Right ventricle myocardium inferior (tissue), 1 donor: Measurements from ENCODE around the gene HSD17B14. TPM values are rescaled to one million over a fixed set of nuclear protein-coding genes. Genes with fewer than 3 reads are reported as not detected.
"Not testable (repeated sequence)": the region's sequence is repeated elsewhere in the genome, so short reads cannot be mapped to it uniquely, and the experiment has no call there.

Experiments used
- ATAC-seq: fragments of 200-7000 bp; cut with Tn5 transposase; one replicate; pipeline ENCODE4 v1.9.1; 2020; ENCODE audit warnings: mild to moderate bottlenecking, moderate library complexity
- DNase-seq: peaks from one replicate; pipeline ENCODE4 v3.0.0; 2021; ENCODE audit errors: missing footprints
- intact Hi-C: fragments of 100-400 bp; cut with DNase I; formaldehyde crosslinking; loops from one replicate; pipeline ENCODE4 v1.11.0; 2022
- total RNA-seq: library from RNA; stranded (reverse); fragmentation: NEBNext Ultra II Directional; extraction: Animal tissue kit (Norgen Biotek cat#: 25700); gene quantifications from one replicate; pipeline ENCODE4 v1.2.1, GENCODE V29; 2021
- donor health status: DM: no; HTN: yes; CAD: no; lungs with severe emphysema.

HSD17B14 gene
- total RNA-seq, 1 donor from 2014 or later = 1.0 TPM

DNA sequence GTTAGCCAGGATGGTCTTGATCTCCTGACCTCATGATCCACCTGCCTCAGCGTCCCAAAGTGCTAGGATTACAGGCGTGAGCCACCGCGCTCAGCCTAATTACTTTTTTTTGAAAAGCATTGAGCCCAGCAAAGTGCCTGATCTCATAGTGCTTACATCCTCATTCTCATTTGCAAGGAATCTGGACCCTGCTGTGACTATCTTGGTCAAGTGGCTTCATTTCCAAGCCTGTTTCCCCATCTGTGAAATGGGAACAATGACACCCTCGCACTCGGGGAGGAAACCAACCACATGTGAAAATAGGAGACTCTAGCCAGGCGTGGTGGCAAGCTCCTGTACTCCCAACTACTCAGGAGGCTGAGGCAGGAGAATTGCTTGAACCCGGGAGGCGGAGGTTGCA, 33.8 kb upstream of the HSD17B14 start:
- DNase-seq = no peak
- intact Hi-C loops = no loop called here

DNA sequence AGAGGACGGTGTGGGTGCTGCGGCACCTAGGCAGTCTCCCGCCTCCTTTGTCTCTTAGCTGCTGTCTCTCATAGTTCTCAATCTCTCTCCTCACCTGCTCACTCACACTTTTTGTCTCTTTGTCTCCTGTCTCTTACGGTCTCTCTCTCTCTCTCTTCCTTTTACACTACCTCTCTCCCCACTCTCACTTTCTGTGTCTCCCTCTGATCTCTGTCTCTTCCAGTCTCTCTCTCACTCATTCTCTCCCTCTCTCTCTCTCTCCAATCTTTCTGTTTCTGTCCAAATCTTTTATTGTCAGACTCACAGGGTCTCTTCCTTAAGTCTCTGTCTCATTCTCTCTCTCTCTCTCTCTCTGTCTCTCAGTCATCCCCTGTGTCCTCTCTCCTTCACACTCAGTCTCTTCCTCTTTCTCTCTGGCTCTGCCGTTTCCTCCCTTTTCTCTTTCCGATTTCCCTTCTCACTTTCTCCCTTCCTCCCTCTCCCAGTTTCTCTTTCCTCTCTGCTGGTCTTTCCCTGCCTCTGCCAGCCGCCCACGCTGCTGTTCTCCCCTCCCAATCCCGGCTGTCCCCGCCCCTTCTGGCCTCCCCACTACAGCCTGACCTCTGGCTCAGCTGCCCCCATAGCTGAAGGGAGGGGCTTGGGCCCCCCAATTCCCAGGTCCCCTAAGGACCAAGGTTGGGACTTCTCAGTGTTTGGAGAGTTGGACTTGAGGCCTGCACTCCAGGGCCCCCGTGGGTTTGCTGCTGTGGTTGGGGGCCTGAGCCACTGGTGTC, 32.0 kb upstream of the HSD17B14 start, which contains the start of gene PLEKHA4:
TSS of gene PLEKHA4 (minus strand) at position 504 of the 773 bp plus-strand sequence. CDS start 997 bp downstream, outside the sequence.
- ATAC-seq = peak; percentile 40
- peak; percentile 90 for DNase-seq
- intact Hi-C loops = no loop called here

More for the DNA sequence above, 33.8 kb upstream of the HSD17B14 start:
- no peak for ATAC-seq

DNA sequence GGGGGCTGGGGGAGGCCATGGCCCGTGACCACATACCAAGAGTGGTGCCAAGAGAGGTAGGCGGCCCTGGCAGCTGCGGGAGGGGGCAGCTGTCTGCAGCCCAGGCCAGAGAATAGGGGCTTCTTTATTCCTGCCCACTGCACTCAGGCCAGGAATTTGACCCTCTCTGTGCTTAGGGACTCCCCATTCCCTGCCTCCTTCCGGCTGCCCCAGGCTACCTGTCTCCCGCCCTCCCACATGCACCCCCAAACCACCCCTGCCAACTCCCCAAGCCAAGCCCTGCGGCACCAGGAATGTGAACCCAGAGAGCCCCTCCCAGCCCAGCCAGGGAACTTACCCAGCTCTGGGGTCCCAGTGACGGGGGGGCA, 31.4 kb upstream of the HSD17B14 start:
- no peak for DNase-seq
- intact Hi-C loops = no loop called here
- no peak for ATAC-seq

DNA sequence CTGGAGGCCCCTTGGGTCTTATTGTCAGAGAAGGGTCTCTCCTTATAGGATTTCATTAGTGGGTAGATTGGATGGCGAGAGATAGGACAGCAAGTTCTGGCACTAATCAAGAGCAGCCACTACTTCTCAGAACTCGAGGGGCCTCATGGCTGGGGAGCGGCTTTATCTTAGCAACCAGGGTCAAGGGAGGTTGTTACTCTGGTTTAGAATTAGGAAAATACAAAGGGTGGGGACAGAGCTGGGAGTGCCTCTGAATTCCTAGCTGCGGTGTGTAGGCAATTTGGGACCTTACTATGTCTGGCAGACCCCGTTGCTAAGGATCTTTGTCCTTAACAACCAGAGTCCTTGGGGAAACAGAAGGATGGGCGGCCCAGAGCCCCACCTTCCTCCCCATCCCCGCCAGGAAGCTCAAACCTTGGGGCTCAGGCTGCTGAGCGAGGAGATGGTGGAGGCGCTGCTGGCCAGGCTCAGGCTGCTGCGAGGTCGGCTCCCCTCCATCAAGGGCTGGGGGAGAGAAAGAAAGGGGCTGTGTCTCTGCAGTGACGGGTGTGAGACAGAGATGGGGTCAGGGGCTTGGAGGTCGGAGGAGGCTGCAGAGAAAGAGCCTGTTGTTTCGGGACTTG, 30.9 kb upstream of the HSD17B14 start:
- intact Hi-C loops = no loop called here
- no peak for DNase-seq
- ATAC-seq = no peak

DNA sequence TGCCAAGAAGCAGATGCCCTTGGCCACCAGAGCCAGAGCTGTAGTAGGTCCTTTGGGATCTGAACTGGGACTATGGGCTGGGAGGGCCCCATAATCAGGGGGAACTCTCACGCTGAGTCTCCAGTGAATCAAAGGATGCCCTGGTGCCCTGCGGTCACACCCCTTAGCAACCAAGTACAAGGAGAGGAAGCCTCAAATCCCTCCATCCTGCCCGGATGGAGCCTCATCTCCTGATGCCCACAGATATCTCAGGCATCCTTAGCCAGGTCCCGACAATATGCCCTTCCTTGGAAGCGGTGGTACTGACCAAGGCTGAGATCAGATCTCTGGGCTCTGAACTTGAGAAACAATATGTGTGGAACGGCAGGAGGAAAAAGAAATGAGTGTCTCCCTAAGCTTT, 30.4 kb upstream of the HSD17B14 start:
- no peak for DNase-seq
- no peak for ATAC-seq
- intact Hi-C loops = no loop called here

DNA sequence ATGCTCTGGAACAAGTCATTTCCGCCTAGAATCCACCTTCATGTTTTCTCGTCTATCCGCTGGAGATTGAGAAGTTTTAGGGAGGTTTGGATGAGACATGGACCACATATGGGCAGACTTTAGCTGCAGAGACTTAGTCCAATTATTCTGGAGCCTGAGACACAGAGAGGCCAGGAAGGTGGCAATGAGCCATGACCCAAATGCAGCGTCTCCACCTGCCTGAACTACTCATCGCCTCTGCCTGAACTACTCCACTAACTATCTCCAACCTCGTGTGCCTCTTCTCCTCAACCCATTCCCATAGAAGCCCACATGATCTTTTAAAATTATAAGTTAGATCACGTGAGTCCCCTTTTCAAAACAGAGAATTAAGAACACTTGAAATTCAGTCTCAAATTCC, 26.5 kb upstream of the HSD17B14 start:
- no peak for ATAC-seq
- DNase-seq = no peak
- intact Hi-C loops = no loop called here

DNA sequence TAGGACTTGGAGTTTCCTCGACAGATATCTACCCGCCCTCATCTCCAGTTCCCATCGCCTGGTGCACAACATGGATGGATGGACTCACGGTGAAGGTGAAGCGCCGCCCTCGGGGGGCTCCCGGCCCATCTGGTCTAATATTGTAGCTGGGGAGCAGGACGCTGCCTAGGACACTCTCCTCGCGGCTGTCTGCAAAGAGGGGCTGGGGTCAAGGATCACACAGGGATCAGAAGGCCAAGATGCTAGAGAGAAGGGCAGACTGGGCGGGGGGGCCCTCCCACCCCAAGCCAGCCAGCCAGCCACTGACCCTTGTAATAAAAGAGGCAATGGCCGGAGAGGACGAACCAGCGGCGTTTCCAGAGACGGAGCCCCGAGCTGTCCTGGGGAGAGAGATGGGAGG, 25.0 kb upstream of the HSD17B14 start:
- DNase-seq = no peak
- ATAC-seq = no peak
- intact Hi-C loops = no loop called here

DNA sequence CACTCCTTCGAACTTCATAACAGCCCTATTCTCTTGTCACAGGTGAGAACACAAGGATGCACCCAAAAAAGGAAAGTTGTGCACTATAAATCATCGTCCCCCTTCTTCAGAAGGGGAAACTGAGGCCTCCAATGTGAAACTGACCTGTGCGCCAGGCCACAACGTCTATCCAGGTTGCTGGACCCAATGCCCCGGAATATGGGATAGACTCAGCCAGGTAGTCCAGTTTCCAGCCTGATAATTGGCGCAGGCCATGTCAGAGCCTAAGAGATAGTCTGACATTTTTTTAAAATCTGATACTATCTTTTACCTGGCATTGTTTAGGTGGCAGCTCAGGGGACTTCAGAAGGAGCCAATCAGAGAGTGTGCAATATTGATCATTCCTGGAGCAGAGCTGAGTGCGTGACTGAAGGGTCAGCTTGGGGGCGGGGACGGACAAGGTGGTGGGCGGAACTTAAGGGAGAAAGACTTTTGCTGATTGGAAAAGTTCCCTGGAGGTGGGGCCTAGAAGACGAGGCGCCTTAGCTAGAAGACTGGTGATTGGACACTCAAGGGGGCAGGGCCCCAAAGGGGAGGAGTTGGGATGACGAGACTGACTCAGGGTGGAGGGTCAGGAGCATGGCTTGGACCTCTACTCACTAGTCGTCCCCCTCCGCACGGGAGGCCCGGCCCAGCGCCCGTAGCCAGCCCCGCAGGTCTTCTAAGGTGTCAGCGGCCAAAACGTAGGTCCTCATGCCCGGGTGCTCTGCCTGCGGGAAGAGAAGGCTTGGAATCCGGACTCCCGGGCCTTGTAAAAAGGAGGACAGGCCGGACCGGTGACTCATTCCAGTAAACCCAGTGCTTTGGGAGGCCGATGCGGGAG, 23.7 kb upstream of the HSD17B14 start:
- intact Hi-C loops = no loop called here
- ATAC-seq (peak; percentile 43), DNase-seq (no peak)

DNA sequence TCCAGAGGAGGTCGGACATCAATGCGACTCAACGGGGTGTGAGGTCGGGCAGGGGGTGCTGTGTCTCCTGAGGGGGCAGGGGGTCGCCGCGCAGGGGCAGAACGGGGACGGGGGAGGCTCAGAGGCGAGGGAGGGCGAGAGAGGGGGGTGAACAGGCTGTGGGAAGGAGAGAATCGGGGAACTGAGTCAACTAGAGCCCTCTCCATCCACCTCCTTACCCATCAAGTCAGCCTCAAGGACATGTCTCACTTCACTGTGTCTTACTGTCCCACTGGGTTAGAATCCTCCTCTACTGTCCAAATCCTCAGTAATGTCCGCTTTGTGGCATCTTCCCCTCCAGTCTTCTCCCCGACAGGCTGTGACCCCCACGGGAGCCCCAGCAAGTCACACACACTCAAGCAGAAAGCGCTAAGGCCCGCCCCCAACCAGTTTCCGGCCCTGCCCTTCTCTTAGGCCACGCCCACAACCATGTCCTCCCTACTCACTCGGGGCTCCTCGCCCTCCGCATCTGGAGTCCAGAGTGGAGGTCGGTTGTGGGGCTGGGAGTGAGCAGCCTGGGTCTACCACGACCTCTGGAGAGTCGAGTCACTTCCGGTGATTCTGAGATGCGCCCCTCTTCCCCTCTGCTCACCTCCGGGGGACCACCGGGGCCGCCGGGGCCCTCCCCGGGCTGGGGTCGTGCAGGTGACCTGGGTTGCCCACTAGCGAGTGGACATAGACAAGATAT, 22.9 kb upstream of the HSD17B14 start:
- ATAC-seq (peak; percentile 3), DNase-seq (no peak)
- intact Hi-C loops = no loop called here

DNA sequence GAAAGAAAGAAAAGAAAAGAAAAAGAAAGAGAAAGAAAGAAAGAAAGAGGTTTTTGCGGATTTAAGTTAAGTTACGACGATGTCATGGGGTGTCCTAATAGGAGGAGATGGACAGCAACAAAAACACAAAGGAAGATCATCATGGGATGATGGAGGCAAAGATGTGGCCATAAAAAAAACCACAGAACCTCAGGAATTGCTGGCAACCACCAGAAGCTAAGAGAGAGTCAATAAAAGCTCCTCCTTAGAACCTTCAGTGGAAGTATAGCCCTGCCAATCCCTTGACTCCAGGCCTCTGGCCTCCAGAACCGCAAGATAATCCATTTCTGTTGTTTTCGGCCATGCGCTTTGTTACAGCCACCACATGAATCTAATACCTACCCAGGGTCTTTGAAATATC, 20.6 kb upstream of the HSD17B14 start:
- DNase-seq (no peak), ATAC-seq (no peak)
- intact Hi-C loops = no loop called here

DNA sequence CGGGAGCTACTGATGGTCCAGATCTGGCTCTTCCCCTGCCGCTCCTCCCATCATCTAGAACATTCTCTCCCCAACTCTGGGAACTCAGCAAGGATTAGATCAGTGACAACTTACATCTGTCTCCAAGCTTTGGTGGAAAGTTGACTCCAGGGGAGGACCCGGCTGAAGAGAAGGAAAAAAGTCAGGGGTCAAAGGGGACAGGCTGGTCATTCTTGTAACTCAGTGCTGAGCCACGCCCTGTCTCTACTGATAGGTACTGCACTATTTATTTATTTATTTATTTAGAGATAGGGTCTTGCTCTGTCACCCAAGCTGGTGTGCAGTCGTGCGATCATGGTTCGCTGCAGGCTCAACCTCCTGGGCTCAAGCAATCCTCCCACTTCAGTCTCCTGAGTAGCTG, 17.8 kb upstream of the HSD17B14 start:
- intact Hi-C loops = no loop called here
- DNase-seq = no peak

DNA sequence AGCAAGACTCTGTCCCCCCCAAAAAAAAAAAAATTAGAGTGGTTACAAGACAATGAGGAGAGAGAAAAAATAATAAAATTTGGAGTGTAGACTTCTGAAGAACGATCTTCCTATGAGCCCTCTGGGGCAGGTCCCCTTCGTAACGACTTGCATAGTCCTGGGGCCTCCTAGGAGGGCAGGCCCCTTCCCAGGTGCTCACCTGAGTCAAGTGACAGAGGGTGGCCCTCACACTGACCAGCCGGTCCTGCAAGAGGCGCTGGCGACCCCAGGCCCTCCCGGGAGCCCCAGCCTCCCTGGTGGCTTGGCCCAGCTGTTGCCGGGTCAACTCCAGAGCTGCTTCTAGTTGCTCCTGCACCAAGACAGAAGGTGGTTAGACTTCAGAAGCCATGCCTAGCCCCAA, 17.2 kb upstream of the HSD17B14 start:
- no peak for DNase-seq
- no peak for ATAC-seq
- intact Hi-C loops = no loop called here

More for the DNA sequence above, 17.8 kb upstream of the HSD17B14 start:
- no peak for ATAC-seq

DNA sequence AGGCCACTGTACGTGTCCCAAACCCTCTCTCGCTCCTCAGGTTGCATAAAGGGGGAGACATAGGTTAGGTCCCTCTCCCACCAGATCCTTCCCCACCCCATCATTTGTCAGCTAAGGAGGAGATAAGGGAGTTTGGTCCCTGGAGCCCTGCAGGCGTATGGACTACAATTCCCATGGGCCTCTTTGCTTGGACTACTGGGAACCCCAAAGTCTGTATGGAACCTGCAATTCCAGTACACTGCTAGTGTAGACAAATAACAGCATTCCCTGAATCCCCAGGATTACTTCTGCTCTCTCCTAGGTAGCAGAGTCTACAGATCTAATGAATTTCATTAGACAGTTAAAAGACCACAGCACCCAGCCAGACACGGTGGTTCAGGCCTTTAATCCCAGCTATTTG, 16.0 kb upstream of the HSD17B14 start:
- ATAC-seq (no peak), DNase-seq (no peak)
- intact Hi-C loops = no loop called here

DNA sequence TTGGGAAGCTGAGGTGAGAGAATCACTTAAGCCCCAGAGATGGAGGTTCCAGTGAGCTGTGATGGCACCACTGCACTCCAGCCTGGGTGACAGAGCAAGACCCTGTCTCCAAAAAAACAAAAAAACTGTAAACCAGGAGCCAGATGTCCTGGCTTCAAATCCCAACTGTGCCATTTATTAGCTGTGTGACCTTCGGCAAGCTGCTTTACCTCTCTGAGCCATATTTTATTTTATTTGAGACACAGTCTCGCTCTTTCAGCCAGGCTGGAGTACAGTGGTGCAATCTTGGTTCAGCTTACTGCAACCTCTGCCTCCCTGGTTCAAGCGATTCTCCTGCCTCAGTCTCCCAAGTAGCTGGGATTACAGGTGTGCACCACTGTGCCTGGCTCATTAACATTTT, 10.4 kb upstream of the HSD17B14 start:
- intact Hi-C loops, ATAC-seq, DNase-seq: not testable (repeated sequence)

DNA sequence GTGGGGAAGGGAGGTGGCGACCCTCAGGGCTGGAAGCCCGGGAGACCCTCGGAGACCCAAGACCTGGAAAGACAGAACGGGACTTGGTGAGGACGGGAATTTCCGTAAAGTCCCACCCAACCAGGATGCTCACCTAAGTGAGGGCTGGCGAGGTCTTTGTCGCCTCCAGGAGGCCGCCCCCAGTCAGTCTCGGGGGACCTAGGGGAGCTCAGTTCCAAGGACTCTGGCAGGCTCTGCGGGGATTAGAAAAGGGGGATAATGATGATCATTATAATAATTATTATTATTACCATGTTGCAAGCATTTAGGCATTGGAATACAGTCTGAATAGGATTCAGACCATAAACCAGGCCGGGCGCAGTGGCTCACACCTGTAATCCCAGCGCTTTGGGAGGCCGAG, 9.1 kb upstream of the HSD17B14 start:
- intact Hi-C loops = no loop called here
- DNase-seq (no peak), ATAC-seq (no peak)

DNA sequence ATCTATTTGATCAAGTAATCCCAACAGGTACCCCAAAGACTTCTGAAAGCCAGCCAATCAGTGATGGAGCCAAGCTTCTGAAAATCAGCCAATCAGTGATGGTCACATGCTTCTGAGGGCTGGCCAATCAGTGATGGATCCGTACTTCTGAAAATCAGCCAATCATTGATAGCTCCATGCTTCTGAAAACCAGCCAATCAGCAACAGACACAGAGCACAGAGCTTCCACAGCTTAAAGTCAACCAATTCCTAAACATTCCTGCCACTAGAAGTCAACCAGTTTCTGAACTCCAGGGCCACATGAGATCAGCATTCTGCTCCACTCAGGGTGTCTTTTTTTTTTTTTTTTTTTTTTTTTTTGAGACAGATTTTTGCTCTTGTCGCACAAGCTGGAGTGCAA, 8.2 kb upstream of the HSD17B14 start:
- DNase-seq (no peak), ATAC-seq (no peak)
- intact Hi-C loops = loop anchor here (5.0 kb wide), 1 partner anchor 197 kb away; the partner anchor contains the start of gene CA11

DNA sequence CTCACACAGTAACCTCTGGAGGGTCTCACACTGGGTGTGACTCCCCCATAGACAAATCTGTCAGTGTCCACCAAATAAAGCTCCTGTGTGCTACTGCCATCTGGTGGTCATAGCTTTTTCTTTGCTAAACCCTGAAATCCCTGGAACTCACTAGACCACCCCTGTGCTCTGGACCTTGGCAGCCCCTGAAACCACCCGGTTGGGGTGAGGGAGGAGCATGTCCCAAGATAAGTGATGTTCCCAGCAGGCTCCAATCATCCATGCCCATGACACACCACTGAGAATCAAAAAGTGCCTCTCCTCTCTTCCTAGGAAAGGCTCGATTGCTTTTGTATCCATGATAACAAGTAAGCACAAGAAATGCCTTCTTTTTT, 6.5 kb upstream of the HSD17B14 start:
- intact Hi-C loops = loop anchor here (1.0 to 5.0 kb wide), 2 partner anchors 54 to 195 kb away; partner anchors contain the start of gene CA11
- no peak for DNase-seq
- ATAC-seq = peak; percentile 53

DNA sequence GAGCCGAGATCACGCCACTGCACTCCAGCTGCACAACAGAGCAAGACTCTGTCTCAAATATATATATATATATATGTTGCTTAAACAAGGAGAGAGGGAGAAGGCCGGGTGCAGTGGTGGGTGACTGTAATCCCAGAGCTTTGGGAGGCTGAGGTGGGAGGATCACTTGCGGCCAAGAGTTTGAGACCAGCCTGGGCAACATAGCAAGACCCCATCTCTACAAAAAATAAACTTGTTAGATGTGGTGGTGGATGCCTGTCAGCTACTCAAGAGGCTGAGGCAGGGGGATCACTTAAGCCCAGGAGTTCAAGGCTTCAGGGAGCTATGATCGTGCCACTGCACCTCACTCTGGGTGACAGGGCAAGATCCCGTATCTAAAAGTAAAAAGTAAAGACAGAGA, 5.3 kb upstream of the HSD17B14 start:
- DNase-seq (no peak), ATAC-seq (no peak)
- intact Hi-C loops = loop anchor here (5.0 kb wide), 1 partner anchor 194 kb away; the partner anchor contains the start of gene CA11

DNA sequence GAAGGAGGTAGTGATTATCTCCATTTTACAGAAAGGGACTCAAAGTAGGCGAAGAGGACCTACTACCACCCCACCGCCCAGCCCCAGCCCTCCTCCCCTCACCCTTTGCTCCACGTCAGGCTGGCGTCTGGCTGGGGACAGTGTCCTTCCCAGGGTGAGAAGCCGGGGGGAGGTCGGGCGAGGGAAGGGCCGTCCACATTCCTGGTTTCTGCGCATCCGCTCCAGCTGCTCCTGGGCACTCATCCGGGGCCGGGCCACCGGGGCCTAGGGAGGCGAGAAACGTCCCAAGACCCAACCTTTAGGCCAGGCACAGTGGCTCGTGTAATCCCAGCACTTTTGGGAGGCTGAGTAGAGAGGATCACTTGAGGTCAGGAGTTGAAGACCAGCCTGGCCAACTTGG, 4.8 kb upstream of the HSD17B14 start:
- DNase-seq = no peak
- intact Hi-C loops = loop anchor here (5.0 kb wide), 1 partner anchor 194 kb away; the partner anchor contains the start of gene CA11

More for the DNA sequence above, 4.8 kb upstream of the HSD17B14 start:
- ATAC-seq = no peak
